HPDE6-E6E7 (cell line): ENCODE results near the gene NR2F1-AS1.

Experiments used
- DNase-seq: peaks from one replicate; pipeline ENCODE4 v3.0.0; 2011; ENCODE audit warnings: missing footprints; ENCODE audit errors: extremely low spot score

The NR2F1-AS1 gene

DNA sequence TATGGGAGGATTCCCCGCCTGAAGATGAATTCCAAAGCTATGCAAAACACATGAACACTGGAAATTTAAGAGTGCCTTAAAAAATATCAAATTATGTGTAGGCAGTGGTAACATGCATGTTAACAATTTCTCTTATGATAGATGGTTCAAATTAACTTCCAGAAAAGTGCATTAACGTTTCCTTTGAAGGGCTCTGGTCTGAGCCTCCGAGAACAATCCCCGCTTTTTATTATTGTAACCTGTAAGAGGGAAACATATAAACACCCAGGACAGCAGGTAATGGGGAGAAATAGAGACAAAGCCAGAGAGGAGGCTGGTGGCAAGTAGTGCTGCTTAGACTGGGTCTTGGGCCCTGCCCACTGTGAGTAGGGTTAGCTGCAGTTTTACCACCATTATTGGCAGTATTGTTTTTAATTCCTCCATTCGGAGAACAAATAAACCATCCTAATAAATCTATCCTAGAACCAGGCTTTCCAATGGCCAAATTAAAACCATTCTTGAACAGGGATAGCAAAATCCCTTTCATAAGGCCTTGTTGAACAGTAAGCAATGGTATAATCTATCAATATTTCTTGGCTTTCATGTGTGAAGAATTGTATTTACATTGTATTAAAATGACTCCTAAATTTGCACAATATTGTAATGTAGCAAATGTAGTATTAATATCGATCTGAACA is 8.3 kb upstream of the NR2F1-AS1 start:
- DNase-seq, result no peak

DNA sequence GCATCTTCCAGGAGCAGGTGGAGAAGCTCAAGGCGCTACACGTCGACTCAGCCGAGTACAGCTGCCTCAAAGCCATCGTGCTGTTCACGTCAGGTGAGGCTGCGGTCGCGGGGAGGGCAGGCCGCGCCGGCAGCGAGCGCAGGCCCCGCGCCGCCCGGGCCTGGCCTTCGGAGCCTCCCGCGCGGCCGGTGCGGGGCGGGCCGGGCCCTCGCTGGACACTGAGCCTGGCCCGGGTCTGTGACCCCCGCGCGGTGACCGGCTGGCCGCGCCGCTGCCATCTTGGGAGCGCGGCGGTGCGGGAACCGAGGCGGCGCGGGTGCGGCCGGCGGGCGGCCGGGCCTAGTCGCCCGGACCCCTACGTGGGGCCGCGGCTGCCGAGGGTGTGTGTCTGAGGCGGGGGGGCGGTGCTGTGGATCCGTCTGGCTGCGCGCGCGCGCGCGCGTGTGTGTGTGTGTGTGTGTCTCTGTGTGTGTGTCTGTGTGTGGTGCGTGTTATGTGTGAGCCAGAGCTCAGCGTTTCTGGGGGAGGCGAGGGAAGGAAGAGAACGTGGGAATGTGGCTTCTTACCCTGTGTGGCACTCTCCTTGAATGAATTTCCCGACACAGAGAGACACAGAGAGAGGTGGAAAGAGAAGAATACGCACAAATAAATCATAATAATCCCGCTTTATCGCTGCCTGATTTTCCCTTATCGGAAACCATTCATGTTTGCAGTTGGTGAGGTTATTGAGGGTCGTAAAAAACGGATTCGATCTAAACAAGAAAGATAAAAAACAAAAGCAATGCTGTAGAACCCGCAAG is 7.5 kb upstream of the NR2F1-AS1 start:
- no peak for DNase-seq

DNA sequence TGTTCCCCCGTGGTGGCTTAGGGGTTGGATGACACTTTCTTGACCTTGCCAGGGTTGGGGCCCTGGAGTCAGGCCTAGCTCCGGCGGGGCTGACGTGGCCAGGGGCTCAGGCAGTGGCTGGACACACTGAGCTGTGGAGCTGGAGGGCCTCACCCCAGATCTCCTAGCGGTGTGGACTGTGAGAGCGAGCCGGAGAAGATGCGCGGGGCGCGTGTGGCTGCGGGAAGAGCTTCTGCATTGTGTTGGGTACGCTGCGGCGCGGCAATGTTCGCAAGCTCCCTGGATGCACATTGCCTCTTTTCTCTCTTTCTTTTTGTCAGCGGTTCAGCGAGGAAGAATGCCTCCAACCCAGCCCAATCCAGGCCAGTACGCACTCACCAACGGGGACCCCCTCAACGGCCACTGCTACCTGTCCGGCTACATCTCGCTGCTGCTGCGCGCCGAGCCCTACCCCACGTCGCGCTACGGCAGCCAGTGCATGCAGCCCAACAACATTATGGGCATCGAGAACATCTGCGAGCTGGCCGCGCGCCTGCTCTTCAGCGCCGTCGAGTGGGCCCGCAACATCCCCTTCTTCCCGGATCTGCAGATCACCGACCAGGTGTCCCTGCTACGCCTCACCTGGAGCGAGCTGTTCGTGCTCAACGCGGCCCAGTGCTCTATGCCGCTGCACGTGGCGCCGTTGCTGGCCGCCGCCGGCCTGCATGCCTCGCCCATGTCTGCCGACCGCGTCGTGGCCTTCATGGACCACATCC is 6.8 kb upstream of the NR2F1-AS1 start:
- DNase-seq, result no peak

DNA sequence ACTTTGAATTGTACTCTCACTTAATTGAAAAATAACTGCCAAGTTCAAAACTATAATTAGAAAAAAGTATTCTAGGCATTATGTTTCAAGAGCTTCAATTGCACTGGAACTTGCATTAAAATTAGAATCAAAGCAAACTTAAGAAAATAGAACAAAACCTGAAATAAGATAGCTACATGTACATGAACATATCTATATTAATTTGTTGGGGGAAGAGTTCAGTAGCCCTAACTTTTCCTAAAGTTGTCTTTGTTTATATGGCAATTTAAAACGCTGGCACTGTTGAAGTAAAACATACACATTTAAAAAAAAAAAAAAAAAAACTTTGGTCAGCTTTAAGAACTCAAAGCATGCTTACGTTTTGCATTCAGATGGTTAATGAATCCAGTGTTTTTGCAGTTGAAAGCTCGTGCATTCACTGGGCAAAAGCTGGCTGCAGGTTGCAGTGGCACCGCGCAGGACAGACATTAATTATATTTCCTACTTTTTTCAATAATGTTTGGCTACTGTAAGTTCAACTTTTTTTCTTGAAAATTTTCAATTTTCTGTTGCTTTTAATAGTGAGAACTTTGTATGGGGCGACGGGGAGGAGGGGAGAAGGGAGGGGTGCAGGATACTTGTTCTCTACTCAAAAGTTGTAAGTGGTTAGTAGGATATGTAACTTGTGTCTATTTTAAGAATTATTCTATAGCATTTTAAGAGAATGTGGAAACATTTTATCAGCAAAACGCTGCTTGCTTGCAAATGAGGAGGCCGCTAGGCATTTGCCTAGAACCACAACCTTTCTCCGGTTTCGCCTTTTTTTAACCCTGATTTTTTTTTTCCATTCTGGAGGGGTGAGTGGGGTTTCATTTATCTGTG is 5.9 kb upstream of the NR2F1-AS1 start:
- DNase-seq, result no peak

DNA sequence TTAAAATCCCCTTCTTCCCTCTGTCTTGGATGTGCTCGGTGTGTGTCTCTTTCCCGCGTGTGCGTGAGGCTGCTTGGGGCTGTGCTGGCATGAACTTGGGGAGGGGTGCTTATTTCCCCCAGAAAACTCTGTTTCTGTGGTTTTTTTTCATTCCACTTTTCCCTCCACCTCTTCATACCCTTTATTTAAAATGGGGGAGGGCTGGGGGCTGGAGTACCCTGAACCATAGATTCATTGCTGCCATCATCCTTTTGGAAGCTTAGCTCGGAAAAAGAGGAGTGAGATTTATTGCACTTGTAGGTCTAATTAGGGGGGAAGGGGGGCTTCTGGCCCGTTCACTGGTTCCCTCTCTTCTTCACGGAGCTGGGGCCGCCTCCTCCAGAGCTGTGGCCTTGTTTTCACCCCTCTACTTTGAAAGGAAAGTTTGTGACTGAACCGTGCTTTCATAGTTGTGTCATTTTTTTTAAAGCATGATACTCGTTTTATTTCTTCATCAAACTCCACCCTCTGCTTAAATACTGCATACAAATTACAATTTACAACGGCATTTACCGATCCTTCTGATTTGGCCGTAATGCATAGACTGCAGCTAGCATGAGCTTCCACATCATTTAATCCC is 4.9 kb upstream of the NR2F1-AS1 start:
- no peak for DNase-seq

DNA sequence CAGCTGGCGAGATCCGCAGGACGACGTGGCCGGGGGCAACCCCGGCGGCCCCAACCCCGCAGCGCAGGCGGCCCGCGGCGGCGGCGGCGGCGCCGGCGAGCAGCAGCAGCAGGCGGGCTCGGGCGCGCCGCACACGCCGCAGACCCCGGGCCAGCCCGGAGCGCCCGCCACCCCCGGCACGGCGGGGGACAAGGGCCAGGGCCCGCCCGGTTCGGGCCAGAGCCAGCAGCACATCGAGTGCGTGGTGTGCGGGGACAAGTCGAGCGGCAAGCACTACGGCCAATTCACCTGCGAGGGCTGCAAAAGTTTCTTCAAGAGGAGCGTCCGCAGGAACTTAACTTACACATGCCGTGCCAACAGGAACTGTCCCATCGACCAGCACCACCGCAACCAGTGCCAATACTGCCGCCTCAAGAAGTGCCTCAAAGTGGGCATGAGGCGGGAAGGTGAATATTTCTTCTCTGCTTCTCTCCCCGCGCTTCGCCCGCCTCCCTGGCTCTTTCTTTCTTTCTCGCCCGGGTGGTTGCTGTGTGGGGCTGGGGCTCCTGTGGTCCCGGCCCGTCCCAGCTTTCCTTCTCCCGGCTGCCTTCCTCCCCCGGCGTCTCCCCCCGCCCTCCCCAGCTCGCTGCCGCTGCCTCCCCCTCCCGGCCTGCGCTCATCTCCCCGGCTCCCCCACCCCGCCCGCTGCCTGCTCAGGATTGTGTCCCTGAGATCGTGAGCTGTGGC is 4.2 kb upstream of the NR2F1-AS1 start:
- DNase-seq, result no peak

DNA sequence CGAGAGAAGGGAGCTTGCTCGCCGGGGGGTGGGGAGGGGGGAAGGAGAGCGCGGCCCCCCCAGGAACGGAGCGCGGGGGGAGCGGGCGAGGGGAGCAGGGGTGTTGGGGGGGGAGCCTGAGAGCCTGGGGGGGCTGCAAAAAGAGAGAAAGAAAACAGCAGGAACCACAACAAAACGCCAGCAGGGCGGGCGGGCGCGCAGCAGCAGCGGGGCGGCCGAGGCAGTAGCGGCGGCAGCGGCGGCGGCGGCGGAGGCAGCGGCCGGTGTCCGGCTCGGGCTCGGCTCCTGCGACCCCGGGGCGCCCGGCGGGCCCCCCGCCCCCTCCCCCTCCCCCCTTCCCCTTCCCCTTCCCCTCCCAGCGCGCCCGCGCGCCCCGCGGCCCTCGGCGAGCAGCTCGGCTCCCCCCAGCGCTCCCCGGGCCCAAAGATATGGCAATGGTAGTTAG is 3.6 kb upstream of the NR2F1-AS1 start:
- DNase-seq, result no peak

DNA sequence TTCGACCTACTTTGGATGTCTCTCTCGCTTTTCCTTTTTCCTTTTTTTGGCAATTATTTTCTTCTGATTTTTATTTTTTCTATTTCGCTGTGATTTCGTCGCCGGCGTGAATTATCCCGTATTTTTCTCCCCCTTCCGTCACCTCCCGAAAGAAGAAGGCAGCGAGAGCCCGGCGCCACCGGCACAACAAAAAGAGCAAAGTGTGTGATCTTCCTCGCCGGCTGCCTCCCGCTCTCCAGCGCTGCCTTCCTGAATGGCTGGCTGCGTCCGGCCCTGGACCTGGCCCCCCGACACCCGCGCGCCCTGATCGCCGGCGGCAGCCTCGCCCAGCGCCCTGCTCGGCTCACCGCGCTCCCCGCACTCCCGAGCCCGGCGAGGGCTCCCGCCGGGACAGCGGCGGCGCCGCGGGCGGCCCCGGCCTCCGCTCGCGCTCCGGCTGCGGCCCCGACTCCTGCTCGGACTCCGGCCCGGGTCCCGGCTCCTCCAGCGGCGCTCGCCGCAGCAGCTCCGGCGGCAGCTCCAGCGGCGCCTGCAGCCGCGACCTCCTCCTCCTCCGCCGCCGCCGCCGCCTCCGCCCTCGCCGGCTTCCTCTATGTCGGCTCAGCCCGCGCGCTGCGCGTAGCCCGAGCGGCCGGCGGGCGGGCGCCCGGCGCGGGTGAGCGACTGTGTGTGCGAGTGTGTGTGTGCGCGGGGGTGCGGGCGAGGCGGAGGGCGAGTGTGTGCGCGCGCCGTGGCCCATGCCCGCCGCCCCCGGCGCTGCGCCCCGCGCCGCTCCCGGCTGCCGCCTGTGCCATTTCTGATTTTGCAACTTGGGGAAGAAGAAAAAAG is 3.0 kb upstream of the NR2F1-AS1 start:
- no peak for DNase-seq

DNA sequence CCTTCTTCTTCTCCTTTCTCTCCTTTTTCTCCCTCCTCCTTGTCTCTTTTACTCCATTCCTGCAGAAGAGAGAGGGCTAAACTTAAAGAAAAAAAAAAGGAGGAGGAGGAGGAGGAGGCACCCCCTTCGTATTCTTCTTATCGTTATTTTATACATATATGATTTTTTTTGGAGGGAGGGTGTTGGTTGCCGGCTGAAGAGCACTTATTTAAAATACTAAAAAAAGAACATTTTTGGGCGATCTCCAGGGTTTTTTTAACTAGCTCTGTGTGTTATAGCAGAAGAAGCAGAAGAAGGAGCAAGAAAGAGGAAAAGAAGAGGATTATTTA is 2.4 kb upstream of the NR2F1-AS1 start:
- DNase-seq, result no peak

DNA sequence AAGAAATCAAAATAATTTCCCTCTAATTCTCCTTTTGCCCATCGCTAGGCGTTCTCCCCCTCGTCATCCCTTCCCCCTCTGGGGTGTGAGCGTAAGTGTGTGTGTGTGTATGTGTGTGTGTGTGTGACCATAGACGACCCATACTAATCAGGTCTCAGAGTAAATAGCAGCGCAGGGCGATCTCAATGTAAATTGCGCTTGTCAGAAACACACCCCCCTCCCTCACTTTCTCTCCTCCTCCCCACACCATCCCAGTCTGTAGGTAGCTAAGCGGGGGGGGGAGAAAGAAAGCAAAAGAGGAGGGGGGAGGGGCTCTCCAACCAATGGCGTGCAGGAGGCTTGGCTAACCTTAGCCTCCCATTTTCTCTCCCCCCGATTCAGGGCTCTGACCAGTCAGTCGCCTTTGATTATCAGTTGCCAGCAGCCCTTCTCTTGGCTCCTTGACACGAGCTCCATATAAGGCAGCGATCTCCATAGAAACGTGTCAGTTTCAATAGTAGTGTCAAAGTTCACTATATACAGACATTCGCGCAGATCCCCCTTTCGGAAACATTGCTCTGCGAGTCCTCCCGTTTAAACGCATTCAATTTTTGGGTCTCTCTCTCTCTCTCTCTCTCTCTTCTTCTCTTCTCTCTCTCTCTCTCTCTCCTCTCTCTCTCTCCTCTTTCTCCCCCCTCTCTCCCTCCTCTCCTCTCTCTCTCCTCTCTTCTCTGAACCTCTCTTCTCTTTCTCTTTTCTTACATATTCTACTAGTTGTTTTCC is 1.8 kb upstream of the NR2F1-AS1 start, which contains the start of gene NR2F1:
NR2F1 (plus strand) TSS at position 546 of the 762 bp plus-strand sequence. CDS start 1,802 bp downstream, outside the sequence.
- no peak for DNase-seq

DNA sequence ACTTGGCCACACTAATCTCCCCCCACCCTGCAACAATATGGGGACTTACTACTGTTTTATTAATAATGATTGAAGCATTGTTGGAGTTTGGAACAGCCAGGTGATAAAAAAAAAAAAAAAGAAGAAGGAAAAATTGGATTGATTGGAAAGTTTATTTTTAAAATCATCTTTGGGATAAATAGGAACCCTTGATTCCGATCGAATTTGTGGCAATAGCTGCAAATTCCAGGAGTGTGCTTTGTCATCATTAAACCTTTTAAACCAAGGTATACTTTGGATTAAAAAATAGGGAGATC is 1.1 kb upstream of the NR2F1-AS1 start:
- no peak for DNase-seq

DNA sequence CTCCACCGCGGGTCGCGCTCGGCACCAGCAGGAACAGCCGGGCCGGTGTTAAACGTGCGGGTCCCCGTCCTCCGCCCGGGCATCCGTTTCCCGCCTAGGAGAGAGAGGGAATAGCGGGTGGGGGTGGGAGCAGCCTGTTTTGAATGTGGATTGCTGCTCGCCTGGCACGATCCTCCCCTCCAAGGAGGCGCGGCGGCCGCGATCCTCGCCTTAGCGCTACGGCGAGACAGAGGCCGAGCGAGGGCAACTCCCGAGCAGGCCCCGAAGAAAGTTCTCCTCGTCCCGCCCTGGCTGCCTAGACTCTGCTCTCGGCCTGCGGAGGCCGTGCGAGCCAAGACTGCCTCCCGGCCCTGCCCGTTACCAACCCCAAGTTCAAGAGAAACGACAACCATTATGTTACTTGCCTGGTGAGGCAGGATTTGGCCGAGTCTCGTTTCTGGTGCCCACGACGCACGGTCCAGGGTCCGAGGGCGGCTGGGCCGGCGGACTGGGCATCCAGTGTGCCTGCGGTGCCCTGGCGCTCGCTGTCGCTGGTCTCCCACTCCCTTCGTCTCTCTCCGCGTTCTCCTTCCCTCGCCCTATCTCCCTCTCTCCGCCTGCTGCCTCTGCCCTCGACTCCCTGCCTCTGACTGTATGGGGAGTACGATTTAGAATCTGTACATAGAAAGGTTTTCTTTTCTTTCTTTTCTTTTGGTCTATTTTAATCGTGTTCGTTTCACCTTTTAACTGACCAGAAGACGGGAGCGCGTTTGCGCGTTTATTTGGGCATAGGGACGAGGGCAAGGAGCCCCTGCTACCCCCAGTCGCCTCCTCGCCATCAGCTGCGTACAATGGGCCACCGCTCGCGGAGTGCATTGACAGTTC is 724 bp downstream of the NR2F1-AS1 start:
- no peak for DNase-seq

DNA sequence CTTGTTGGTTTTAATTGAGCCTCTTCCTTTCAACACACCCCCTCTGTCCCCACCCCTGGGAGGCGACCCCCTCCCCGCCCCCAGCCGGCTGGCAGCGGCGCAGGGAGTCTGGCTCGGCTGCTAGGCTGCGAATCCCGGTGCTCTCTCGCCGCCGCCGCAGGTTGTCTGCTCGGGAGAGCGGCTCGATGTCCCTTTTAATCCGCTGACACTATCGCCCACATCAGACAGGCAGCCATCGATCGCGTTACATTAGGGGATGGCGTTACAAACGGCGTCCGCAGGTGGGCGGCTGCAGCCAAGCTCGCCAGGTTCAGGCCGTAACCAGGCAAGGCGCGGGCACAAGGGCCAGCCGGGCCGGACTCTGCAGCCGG is 1.3 kb downstream of the NR2F1-AS1 start:
- DNase-seq, result no peak

DNA sequence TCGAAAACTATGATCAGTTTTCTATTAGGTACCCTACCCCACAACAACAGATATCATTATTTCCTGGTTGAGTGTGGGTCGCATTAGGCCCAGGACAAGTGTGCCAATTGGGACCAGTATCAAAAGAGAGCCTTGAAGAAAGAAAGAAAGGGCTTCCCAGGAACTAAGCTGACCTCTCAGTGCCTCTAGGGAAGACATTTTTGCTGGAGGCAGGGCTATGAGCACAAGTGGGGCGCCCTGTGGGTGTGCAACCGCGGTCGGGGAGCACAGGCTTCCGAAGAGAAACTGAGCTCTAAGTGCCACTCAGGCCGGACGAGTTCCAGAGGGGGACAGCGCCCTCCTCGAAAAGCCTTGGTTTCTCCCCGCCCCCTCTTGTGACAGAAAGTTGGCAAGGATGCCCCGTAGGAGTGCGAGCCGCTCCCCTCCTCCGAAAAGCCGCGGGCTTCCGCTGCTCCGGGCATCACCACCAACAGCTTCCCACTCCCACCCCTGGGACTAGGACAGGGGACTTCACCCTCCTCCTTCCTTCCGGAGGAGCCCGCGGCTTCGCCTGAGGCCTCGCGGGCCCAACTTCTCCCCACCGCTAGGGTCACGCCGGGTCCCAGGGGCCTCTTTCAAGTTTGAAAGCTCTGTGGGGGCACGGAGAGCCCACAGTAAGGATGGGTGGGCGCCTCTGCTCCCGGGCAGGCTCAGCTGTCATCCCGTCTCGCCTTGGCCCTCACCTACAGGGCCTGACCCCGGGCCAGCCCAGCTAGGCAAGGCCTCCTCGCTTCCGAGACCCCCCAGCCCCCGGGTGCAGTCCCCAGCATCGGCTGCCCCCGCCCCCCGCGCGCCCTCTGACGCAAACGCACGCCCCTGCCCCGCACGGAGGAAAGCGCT is 2.0 kb downstream of the NR2F1-AS1 start:
- no peak for DNase-seq

DNA sequence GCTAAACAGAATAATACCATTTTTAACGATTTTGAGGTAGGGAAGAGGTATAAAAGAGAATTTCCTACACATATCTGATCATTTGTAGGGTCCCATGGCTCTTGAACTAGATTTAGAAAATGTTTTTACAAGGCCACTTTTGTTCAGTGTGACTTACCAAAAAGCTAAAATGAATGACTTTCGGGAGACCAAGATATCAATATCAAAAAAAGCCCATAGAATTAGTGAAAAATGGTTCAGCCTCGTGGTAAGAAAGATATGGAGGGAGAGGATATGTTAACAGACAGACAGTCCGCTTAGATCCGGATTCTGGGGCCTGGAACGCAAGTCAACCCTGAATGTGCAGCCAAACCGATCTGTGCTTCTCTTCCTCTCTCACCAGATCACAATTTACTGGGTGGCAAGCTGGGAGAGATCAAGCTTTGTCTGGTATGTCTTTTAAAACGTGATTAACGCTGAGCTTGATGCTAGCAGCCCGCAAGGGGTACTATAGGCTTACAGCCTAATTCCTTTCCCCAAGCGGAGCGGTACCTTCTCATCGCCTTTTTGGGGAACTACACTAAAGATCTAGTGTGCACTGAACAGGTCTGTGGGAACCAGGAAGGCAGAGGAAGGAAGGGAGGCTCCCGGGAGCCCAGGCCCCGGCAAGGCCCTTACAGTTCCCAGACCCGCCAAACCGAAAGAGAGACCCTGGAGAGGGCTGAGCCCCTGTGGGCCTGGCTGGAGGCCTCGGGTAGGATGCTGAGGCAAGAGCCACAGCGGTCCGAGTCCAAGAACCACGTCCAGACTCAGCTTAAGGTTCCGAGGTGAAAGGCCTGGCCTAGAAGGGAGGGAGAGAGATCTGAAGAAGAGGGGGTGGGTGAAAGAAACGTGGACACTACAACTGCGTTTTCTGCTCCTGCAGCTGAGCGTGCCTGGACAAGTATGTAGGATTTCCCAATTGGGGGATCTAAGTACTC is 2.9 kb downstream of the NR2F1-AS1 start:
- DNase-seq, result no peak
